C4-2B (cell line): ENCODE data around the gene MORN1.

Experiments
- ZFX ChIP-seq: fragments of 450-650 bp; IDR thresholded peaks from 2 replicates; pipeline ENCODE4 v1.6.1; 2017
- TF ChIP-seq, protein P1 (sequence below): fragments of 450-650 bp; conservative IDR thresholded peaks from 2 replicates; pipeline ENCODE4 v1.5.1; 2017; ENCODE audit warnings: mild to moderate bottlenecking

DNA sequence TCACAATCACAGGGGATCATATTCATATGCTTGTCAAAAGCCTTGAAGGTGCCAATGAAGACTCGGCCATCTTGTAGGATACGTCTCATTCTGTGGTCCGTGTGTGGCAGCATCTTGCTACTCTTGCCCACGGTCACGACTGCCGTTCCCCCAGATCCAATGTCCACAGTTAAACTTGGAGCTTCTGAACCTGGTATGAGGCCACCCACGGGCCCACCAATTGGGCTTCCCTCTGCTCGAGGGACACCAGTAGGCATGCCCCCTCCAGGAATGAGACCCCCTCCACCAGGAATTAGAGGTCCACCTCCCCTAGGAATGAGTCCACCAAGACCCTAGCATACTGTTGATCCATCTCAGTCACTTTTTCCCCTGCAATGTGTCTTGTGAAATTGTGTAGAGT lies 39.6 kb downstream of the MORN1 start:
- TF ChIP-seq, protein P1, sequence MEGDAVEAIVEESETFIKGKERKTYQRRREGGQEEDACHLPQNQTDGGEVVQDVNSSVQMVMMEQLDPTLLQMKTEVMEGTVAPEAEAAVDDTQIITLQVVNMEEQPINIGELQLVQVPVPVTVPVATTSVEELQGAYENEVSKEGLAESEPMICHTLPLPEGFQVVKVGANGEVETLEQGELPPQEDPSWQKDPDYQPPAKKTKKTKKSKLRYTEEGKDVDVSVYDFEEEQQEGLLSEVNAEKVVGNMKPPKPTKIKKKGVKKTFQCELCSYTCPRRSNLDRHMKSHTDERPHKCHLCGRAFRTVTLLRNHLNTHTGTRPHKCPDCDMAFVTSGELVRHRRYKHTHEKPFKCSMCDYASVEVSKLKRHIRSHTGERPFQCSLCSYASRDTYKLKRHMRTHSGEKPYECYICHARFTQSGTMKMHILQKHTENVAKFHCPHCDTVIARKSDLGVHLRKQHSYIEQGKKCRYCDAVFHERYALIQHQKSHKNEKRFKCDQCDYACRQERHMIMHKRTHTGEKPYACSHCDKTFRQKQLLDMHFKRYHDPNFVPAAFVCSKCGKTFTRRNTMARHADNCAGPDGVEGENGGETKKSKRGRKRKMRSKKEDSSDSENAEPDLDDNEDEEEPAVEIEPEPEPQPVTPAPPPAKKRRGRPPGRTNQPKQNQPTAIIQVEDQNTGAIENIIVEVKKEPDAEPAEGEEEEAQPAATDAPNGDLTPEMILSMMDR = no peak
- no peak for TF ChIP-seq ZFX
